ENCODE results near the gene SFTPB.

GRCh38 chr2:85660725-85661124 is 7.3 kb downstream of the SFTPB start:
- TF ChIP-seq EZH2 (IDR thresholded peaks at IDR 0.05), result no peak
- no peak for TF ChIP-seq POLR2AphosphoS5 (IDR thresholded peaks at IDR 0.05; ENCODE audit: borderline replicate concordance, low read depth, low read length)
- TF ChIP-seq FOXP2 (optimal IDR thresholded peaks at IDR 0.05; ENCODE audit: control extremely low read depth, extremely low read length, insufficient read depth), result no peak

Measured in SK-N-MC (cell line).